GM12878 (cell line): ENCODE results near the gene MTX1. TPM values are rescaled to one million over a fixed set of nuclear protein-coding genes. Genes with fewer than 3 reads are reported as not detected.

Experiments
- polyA plus RNA-seq, 11 experiments: library from polyadenylated mRNA; depleted of rRNA in 4 of 11; unstranded in 6 of 11; stranded (reverse) in 5 of 11; fragments of >200 nt; fragmentation: Nextera tagmentation in 4 of 11; fragmentation: Illumina TruSeq in 1 of 11; extraction: Ambion mirVana in 4 of 11; extraction: Trizol in 1 of 11; gene quantifications; 1 replicate in 1 of 11; 2 replicates in 10 of 11; pipeline versions ENCODE4 v1.2.1 to v1.2.3, GENCODE V29; 2011 to 2016; ENCODE audit warnings: inconsistent platforms in 2 of 11, missing spikeins in 2 of 11, low read depth in 1 of 11
- total RNA-seq, 4 experiments: library from RNA; depleted of rRNA in 3 of 4; stranded (reverse); fragments of >200 nt in 3 of 4; fragmentation: Illumina TruSeq in 1 of 4; extraction: Trizol in 1 of 4; gene quantifications; 2 replicates each; pipeline versions ENCODE4 v1.2.1 to v1.2.3, GENCODE V29; 2013 to 2021
- TF ChIP-seq, protein P1 (sequence below): fragments of 450-650 bp; formaldehyde crosslinking; IDR thresholded peaks from 2 replicates; pipeline ENCODE4 v1.4.0; 2022; ENCODE audit warnings: mild to moderate bottlenecking, moderate library complexity
- TF ChIP-seq, protein P2 (sequence below): fragments of 450-650 bp; IDR thresholded peaks from 2 replicates; pipeline ENCODE4 v1.6.1; 2018; ENCODE audit warnings: borderline replicate concordance, mild to moderate bottlenecking; ENCODE audit not compliant: partially characterized antibody

Gene MTX1
- total and polyA plus RNA-seq, 10 of the 15 experiments (the other 5 are each of a cell fraction or from before 2014, with no cell fraction given) = 15.8 to 92.0 (median 49.1) TPM

DNA sequence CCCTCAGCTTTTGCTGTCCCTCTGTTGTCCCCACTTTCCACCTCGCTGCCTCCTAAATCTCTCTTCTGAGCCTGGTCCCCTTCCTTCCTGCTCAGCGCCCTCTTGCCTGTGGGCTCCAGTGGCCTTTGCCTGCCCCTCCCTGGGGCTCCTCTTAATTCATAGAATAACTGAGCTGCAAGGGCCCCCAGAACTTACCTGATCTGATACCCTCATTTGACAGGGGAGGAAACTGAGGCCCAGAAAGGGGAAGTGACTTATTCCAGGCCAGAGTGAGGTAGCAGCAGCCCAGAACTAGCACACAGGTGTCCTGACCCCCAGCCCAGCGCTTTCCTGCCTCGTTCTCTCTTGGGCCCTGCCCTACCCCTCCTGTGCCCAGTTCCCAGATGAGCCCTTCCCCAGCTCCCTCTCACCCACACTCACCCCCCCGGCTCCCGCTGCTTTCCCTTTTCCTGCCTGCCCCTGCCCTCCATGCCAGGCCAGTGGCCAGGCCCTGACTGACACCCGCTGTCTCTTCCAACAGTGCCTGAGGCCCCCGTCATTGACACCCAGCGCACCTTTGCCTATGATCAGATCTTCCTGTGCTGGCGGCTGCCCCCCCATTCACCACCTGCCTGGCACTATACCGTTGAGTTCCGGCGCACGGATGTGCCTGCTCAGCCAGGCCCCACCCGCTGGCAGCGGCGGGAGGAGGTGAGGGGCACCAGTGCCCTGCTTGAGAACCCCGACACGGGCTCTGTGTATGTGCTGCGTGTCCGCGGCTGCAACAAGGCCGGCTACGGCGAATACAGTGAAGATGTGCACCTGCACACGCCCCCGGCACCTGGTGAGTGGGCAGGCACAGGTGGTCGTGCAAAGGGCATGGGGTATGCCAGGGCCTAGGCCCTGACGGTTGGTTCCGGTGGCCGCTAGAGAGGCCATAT lies 29.1 kb upstream of the MTX1 start (continued):
- TF ChIP-seq, protein P1, sequence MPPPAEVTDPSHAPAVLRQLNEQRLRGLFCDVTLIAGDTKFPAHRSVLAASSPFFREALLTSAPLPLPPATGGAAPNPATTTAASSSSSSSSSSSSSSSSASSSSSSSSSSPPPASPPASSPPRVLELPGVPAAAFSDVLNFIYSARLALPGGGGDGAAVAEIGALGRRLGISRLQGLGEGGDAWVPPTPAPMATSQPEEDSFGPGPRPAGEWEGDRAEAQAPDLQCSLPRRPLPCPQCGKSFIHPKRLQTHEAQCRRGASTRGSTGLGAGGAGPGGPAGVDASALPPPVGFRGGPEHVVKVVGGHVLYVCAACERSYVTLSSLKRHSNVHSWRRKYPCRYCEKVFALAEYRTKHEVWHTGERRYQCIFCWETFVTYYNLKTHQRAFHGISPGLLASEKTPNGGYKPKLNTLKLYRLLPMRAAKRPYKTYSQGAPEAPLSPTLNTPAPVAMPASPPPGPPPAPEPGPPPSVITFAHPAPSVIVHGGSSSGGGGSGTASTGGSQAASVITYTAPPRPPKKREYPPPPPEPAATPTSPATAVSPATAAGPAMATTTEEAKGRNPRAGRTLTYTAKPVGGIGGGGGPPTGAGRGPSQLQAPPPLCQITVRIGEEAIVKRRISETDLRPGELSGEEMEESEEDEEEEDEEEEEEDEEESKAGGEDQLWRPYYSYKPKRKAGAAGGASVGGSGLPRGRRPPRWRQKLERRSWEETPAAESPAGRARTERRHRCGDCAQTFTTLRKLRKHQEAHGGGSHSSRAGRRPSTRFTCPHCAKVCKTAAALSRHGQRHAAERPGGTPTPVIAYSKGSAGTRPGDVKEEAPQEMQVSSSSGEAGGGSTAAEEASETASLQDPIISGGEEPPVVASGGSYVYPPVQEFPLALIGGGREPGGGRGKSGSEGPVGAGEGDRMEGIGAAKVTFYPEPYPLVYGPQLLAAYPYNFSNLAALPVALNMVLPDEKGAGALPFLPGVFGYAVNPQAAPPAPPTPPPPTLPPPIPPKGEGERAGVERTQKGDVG (CRISPR knock-in tag) = no peak
- TF ChIP-seq, protein P2, sequence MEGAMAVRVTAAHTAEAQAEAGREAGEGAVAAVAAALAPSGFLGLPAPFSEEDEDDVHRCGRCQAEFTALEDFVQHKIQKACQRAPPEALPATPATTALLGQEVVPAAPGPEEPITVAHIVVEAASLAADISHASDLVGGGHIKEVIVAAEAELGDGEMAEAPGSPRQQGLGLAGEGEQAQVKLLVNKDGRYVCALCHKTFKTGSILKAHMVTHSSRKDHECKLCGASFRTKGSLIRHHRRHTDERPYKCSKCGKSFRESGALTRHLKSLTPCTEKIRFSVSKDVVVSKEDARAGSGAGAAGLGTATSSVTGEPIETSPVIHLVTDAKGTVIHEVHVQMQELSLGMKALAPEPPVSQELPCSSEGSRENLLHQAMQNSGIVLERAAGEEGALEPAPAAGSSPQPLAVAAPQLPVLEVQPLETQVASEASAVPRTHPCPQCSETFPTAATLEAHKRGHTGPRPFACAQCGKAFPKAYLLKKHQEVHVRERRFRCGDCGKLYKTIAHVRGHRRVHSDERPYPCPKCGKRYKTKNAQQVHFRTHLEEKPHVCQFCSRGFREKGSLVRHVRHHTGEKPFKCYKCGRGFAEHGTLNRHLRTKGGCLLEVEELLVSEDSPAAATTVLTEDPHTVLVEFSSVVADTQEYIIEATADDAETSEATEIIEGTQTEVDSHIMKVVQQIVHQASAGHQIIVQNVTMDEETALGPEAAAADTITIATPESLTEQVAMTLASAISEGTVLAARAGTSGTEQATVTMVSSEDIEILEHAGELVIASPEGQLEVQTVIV = no peak
